GM23338 (cell line): ENCODE measurements around the gene SGPP1. TPM values are rescaled to one million over a fixed set of nuclear protein-coding genes. Genes with fewer than 3 reads are reported as not detected.

Experiments
- ATAC-seq: fragments of 200-7000 bp; cut with Tn5 transposase; 3 replicates; pipeline ENCODE4 v1.9.1; 2020
- DNase-seq: peaks from one replicate; pipeline ENCODE4 v3.0.0-alpha.2; 2015; ENCODE audit warnings: low spot score
- H2AFZ ChIP-seq: fragments of 200-600 bp; sonication (generic); 2 replicates; pipeline ENCODE4 v1.8.0; 2016; ENCODE audit warnings: antibody characterized with exemption, mild to moderate bottlenecking, moderate library complexity
- H3F3A ChIP-seq: fragments of 200-600 bp; sonication (generic); replicated peaks from 2 replicates; pipeline ENCODE4 v1.8.0; 2017; ENCODE audit warnings: antibody characterized with exemption, mixed run types, low read depth
- H3K27ac ChIP-seq: fragments of 200-600 bp; sonication (generic); 2 replicates; pipeline ENCODE4 v1.6.1; 2016; ENCODE audit warnings: low read depth
- H3K27me3 ChIP-seq: fragments of 200-600 bp; sonication (generic); 2 replicates; pipeline ENCODE4 v1.8.0; 2016; ENCODE audit warnings: mild to moderate bottlenecking, mixed run types, moderate library complexity; ENCODE audit not compliant: insufficient read depth
- H3K36me3 ChIP-seq: fragments of 200-600 bp; sonication (generic); 2 replicates; pipeline ENCODE4 v1.8.0; 2016; ENCODE audit warnings: mild to moderate bottlenecking; ENCODE audit not compliant: insufficient read depth
- H3K4me1 ChIP-seq: fragments of 200-600 bp; sonication (generic); 2 replicates; pipeline ENCODE4 v1.8.0; 2016; ENCODE audit warnings: mild to moderate bottlenecking, moderate library complexity; ENCODE audit not compliant: insufficient read depth
- H3K4me2 ChIP-seq: fragments of 200-600 bp; sonication (generic); 2 replicates; pipeline ENCODE4 v1.7.1; 2017; ENCODE audit warnings: mixed run types
- H3K4me3 ChIP-seq: fragments of 200-600 bp; sonication (generic); 2 replicates; pipeline ENCODE4 v1.6.1; 2016; ENCODE audit warnings: mixed run types
- H3K79me2 ChIP-seq: fragments of 200-600 bp; sonication (generic); replicated peaks from 2 replicates; pipeline ENCODE4 v1.8.0; 2017; ENCODE audit warnings: mild to moderate bottlenecking; ENCODE audit not compliant: insufficient read depth
- H3K9me2 ChIP-seq: fragments of 200-600 bp; sonication (generic); 2 replicates; pipeline ENCODE4 v1.8.0; 2017; ENCODE audit not compliant: insufficient read depth
- H4K20me1 ChIP-seq: fragments of 200-600 bp; sonication (generic); replicated peaks from 2 replicates; pipeline ENCODE4 v1.8.0; 2017; ENCODE audit warnings: mild to moderate bottlenecking; ENCODE audit not compliant: insufficient read depth
- H3K27ac Mint-ChIP-seq: 2 replicates; pipeline ENCODE4 v1.8.0; 2020; ENCODE audit warnings: inconsistent platforms, mild to moderate bottlenecking, moderate library complexity, mixed read lengths
- H3K27me3 Mint-ChIP-seq: 3 replicates; pipeline ENCODE4 v1.8.0; 2022; ENCODE audit warnings: low read depth, mild to moderate bottlenecking, moderate library complexity, mixed read lengths, inconsistent platforms; ENCODE audit not compliant: insufficient read depth, poor library complexity
- H3K36me3 Mint-ChIP-seq: 3 replicates; pipeline ENCODE4 v1.8.0; 2021; ENCODE audit warnings: low read depth, mild to moderate bottlenecking, inconsistent platforms, moderate library complexity, mixed read lengths
- H3K4me1 Mint-ChIP-seq: 3 replicates; pipeline ENCODE4 v1.8.0; 2020; ENCODE audit warnings: mild to moderate bottlenecking, inconsistent platforms, mixed read lengths
- H3K4me3 Mint-ChIP-seq: 3 replicates; pipeline ENCODE4 v1.8.0; 2021; ENCODE audit warnings: moderate library complexity, mild to moderate bottlenecking, inconsistent platforms, mixed read lengths
- H3K9me3 Mint-ChIP-seq: 3 replicates; pipeline ENCODE4 v1.8.0; 2020; ENCODE audit warnings: moderate library complexity, mild to moderate bottlenecking, inconsistent platforms, mixed read lengths
- CTCF ChIP-seq, 2 experiments: fragments of 200-600 bp in 1 of 2; sonication (generic) in 1 of 2; conservative IDR thresholded peaks; 2 replicates each; pipeline versions ENCODE4 v1.5.1 to v1.6.1; 2016 to 2017; ENCODE audit warnings: antibody characterized with exemption in 2 of 2, low read depth in 2 of 2, mild to moderate bottlenecking in 2 of 2, moderate library complexity in 1 of 2
- ETS1 ChIP-seq: IDR thresholded peaks from 2 replicates; pipeline ENCODE4 v1.6.1; 2016; ENCODE audit warnings: antibody characterized with exemption
- EZH2 ChIP-seq: fragments of 200-600 bp; sonication (generic); IDR thresholded peaks from one replicate; pipeline ENCODE4 v1.8.0; 2017; ENCODE audit warnings: antibody characterized with exemption, mild to moderate bottlenecking, low read depth; ENCODE audit not compliant: unreplicated experiment
- EZH2phosphoT487 ChIP-seq: fragments of 200-600 bp; sonication (generic); IDR thresholded peaks from one replicate; pipeline ENCODE4 v1.8.1; 2018; ENCODE audit warnings: antibody characterized with exemption; ENCODE audit not compliant: unreplicated experiment
- POLR2AphosphoS5 ChIP-seq: IDR thresholded peaks from 2 replicates; pipeline ENCODE4 v1.6.1; 2016; ENCODE audit warnings: antibody characterized with exemption, low read depth
- REST ChIP-seq: IDR thresholded peaks from one replicate; pipeline ENCODE4 v1.6.1; 2018; ENCODE audit warnings: antibody characterized with exemption; ENCODE audit not compliant: unreplicated experiment
- ZNF114 ChIP-seq: fragments of 250-450 bp; sonication (Bioruptor Pico); IDR thresholded peaks from 2 replicates; pipeline ENCODE4 v1.5.0; 2020; ENCODE audit warnings: mild to moderate bottlenecking, moderate library complexity
- ZNF462 ChIP-seq: fragments of 250-450 bp; sonication (Bioruptor Pico); IDR thresholded peaks from 2 replicates; pipeline ENCODE4 v1.5.0; 2020; ENCODE audit warnings: mild to moderate bottlenecking, moderate library complexity
- polyA plus RNA-seq: library from polyadenylated mRNA; unstranded; fragments of >200 nt; fragmentation: Nextera tagmentation; extraction: Ambion mirVana; gene quantifications from 2 replicates; pipeline ENCODE4 v1.2.1, GENCODE V29; 2016
- total RNA-seq: library from RNA; depleted of rRNA; stranded (reverse); fragments of >200 nt; shearing (Covaris generic); gene quantifications from 2 replicates; pipeline ENCODE4 v1.2.3, GENCODE V29; 2014

The SGPP1 gene
- total and polyA plus RNA-seq, 2 experiments from 2014 or later = 4.2 to 11.1 TPM

GRCh38 chr14:63678536-63678935, 49.3 kb downstream of the SGPP1 start (continued):
- no peak for TF ChIP-seq ETS1
- no peak for TF ChIP-seq EZH2

- ATAC-seq = no peak
- H3K27ac ChIP-seq = no peak overlapping the region
Measured at GRCh38 chr14:63677891-63678379, 49.9 kb downstream of the SGPP1 start.

More at GRCh38 chr14:63677891-63678379, 49.9 kb downstream of the SGPP1 start:
- TF ChIP-seq POLR2AphosphoS5 = no peak
- no peak for TF ChIP-seq CTCF (conservative IDR thresholded peaks at IDR 0.05; ENCODE audit: low read depth in 2 of 2)
- no peak for TF ChIP-seq EZH2phosphoT487
- no peak for TF ChIP-seq ZNF114
- no peak for TF ChIP-seq REST
- TF ChIP-seq ZNF462 (CRISPR knock-in tag) = no peak
- Histone ChIP-seq H3K4me2 (no peak overlapping the region), H3K4me1 (no peaks in the 10 kb centered on the region), H3K27me3 (no peaks in the 10 kb centered on the region), H3K79me2 (no peaks in the 10 kb centered on the region), H3K4me3 (no peak overlapping the region), H3K36me3 (no peaks in the 10 kb centered on the region), H4K20me1 (no peaks in the 10 kb centered on the region), H3K9me2 (no peaks in the 10 kb centered on the region), H2AFZ (no peak overlapping the region), H3F3A (no peaks in the 10 kb centered on the region)
- Mint-ChIP-seq H3K9me3 (no peaks in the 10 kb centered on the region), H3K4me1 (no peaks in the 10 kb centered on the region), H3K27ac (no peak overlapping the region), H3K4me3 (no peak overlapping the region), H3K27me3 (peaks cover 4% of the 10 kb centered on the region), H3K36me3 (no peaks in the 10 kb centered on the region)
- no peak for DNase-seq
